HG02852 (cell line): Measurements from ENCODE around the gene MAD2L2.

Source experiments
- ATAC-seq: cut with Tn5 transposase; IDR thresholded peaks from one replicate; pipeline ENCODE4 v1.9.1; 2021; ENCODE audit warnings: mild to moderate bottlenecking, moderate library complexity; ENCODE audit not compliant: unreplicated experiment

Gene MAD2L2

DNA sequence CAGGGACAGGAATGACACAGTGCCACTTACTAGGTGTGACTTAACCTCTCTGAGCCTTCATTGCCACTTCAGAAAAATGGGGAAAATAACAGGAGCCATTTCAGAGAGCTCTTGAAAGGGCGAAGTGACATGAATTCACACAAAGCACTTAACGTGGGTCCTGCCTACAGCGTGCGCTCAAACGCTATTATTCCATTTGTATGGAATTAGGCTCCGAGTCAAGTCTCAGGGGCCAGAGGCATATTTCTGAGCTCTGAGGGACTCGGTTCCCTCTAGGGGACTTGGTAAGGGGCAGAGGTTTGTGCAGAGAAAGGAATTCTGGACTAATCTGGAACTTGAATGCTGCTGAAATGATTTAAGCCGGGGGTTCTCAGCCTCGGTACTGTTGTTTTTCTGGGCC, 24.6 kb upstream of the MAD2L2 start:
- no peak for ATAC-seq

DNA sequence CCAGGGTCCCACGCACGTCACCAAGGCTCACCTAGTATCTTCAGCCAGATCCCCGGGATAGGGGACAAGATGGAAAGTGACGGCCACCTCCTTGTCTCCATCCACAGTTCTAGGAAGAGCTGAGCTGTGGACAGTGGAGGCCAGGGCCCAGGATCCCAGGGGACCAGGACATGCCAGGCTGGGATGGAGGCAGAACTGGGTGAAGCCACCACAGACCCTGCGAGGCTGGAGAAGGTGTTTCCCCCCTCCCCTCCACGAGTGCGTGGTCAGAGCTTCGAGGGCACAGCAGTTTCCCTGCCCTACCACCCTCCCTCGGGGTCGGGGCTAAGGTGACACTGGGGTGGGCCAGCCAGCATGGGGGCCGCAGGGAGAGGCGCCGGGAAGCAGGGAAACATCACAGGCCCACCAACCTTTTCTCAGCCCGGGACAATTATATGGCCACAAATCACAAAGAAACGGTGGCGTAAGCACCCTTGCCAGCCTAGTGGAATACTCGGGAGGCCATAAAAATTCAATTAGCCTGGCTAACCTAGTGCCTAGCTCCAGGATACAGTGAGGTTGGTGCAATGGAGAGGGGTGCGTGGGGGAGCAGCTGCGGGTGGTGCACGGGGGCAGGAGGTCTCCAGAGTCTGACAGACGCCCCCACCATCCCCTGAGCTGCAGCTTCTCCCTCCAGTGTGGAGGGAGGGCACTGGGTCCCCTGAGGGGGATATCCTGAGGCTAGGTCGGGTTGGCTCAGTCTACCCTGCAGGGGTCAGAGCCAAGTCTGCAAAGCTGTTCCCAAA, 23.9 kb upstream of the MAD2L2 start:
- no peak for ATAC-seq

GRCh38 chr1:11704194-11704529, 23.2 kb upstream of the MAD2L2 start:
- no peak for ATAC-seq

DNA sequence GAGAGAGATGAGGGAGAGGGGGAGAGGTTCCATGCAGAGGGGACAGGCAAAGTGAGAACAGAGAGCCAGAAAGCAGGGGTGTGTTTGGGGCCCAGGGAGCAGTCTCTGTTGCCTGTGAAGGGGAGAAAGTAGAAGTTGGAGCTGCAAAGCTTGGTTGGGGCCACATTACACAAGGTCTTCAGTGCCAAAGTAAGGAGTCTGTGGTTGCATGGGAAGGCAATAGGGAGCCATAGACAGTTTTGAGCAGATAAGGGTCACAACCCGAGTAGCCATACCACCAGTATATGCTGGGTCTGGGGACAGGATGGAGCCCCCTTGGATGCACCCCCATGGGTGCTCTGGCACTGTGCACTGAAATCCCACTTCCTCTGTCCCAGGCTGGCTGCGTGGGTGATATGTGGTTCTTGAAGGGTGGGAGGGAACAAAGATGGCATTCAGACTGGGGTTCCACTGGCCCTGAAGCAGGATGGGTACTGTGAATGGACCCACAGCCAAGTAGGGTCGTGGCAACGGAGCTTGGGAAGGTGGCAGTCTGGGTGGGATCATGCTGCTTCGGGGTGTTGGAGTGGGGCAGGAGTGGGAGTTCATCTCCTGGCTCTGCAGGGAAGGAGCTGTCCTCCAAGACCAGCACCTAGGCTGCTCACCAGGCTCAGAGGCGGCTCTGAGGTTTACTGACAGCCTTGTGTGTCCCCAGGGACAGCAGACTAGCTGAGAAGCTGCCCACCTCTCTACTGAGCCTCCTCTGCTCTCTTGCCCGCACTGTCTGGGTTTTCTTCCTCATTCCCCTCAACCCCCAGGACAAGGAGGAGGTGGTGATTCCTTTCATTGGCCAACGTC, 22.6 kb upstream of the MAD2L2 start:
- ATAC-seq, result no peak

DNA sequence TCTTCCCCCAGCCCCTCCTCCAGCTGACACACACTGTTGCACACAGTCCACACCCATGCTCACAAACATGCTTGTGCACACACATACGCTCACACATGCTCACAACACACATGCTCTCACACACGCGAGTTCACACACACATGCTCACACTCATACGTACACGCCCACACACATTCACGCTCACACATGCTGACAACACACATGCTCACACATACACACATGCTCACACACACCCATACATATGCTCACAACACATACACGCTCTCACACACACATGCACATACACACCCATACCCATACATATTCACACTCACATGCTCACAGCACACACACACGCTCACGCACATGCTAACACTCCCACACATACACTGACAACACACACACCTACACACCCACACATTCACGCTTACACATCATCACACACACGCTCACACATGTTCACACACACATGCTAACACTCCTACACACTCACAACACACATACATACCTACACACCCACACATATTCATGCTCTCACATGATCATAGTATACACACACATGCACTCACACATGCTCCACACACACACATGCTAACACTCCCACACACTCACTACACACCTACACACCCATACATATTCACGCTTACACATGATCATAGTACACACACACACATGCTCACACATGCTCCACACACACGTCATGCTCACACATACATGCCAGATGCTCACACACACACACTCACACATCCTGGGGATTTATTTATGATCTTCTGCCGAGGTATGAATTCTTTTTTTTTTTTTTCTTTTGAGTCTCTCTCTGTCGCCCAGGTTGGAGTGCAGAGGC, 21.2 kb upstream of the MAD2L2 start:
- no peak for ATAC-seq

- no peak for ATAC-seq
Observed at GRCh38 chr1:11701551-11701961, 20.6 kb upstream of the MAD2L2 start.

DNA sequence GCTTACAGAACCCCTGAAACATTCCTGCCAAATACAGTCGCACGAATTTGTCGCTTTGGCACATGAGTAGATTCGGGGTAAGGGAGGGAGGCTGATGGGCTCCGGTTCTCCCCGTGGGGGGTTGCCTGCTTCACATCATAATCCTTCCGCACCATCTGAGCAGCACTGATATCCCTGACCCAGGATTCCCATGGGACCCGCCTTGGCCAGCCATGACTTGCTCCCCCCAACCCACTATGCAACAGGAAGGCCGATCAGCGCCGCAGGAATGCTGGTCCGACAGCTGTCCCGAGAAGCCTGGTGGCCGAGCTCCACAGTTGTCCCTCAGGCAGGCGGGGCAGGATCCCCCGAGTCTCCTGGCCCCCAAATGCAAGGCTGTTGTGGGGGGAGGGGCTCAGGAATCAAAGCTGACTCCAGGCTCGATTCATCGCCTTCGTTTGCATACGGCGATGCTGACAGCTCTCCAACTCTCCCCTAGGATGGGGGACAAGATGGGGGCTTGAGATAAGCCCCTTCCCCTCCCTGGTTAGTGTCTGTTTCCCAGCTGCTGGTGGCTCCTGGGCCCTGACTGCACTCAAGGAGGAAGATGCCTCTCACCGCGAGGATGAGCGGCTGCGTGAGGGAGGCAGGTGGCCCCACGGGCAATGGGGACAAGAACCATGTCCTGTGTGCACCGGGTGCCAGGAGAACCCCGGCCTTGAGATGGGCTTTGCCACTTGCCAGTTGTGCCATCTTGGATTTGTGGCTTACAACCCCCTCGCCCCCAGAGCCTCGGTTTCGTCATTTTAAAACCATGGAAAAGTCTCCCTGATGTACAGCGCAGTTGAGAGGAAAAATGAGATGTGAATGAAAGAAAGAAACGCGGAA, 19.9 kb upstream of the MAD2L2 start:
- ATAC-seq, result no peak

- ATAC-seq, result no peak
Observed at GRCh38 chr1:11697893-11698210, 16.9 kb upstream of the MAD2L2 start.

DNA sequence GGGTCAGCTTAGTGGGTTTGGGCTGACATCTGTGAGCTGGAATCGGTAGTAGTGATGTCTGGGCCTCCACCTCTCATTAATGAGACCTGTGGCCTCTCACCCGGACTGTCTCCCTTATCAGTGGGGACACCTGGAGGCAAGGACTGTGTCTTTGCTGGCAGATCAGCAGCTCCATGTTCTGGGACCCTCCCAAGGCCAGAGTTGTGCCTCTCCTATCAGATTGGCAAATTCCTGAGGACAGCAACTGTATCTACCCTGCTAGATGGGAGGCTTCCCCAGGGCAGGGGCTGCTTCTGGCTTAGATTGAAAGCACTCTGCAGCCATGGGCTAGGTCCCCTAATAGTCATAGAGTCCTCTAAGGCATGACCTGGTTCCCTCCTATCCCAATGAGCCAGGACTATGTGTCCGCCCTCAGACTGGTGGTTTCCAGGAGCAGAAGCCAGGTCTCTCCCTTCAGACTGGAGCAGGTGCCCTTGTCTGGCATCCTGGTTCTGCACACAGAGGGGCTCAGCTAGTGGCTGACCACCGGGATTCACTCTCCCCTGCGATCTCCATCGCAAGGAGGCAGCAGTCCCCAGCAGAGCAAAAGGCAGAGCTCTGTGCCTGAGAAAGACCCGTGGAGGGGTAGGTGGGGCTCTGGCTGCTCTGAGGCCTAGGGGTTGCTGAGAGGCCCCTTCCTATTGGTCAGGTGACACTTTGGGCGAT, 16.4 kb upstream of the MAD2L2 start:
- ATAC-seq, result no peak

GRCh38 chr1:11695861-11696260, 14.9 kb upstream of the MAD2L2 start:
- no peak for ATAC-seq

- ATAC-seq, result no peak
Observed at GRCh38 chr1:11693917-11694316, 13.0 kb upstream of the MAD2L2 start.

DNA sequence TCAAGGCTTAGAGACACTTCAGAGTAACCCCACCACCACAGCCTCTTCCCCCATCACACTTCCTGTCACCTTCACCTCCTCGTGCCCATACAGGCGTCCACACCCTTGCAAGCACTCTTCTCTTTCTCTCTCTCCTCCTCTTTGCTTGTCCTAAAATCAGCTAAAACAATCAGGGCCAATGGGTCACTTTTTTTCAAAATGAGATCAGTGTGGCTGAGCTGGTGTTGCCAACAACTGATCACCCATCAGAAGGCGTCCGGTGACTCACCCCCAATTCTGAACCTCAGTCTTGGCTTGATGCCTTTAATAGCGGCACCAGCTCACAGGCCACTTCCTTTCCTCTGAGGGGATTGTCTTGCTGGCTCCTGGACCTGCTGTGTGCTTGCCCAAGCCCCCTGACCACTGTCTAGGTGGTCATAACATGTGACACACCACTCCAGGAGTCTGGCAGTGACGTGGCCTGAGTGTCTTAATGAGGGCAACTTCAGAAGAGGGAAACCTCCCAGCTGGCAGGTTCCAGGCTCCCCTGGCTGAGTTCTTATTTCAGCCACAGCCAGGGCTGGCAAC, 12.2 kb upstream of the MAD2L2 start:
- no peak for ATAC-seq

- no peak for ATAC-seq
Observed at GRCh38 chr1:11691928-11692711, 11.2 kb upstream of the MAD2L2 start.

DNA sequence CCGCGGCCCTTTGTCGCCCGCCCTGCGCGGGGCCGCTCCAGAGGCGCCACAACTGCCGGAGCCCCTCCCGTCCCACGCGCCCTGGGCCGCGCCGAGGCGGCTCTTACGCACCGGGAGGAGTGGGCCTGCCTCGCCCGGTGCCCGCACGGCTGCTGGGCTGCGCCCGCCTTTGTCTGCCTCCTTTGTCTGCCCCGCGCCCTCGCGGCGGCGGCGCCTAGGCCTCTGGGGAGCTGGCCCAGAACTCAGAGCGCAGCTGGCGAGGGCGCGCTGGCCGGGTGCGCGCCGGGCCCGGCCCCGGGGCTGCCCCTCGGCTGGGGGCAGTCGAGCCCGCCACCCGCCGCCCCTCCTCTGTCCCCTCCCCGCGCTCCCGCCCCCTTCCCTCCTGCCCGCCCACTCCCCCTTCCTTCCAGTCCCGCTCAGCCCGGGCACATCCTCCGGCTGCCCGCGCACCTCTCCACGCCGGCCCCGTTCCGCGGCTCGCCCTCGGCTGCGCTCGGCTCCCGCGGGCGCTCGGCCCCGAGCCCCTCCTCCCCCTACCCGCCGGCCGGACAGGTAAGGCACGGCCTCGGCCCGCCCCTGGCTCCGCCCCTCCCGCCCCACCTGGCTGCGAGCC, 10.5 kb upstream of the MAD2L2 start, which contains the start of gene DRAXIN:
Gene DRAXIN, plus strand, starts transcription at position 409 of the 613 bp plus-strand sequence. CDS start 14,549 bp downstream, outside the sequence.
- no peak for ATAC-seq

GRCh38 chr1:11690397-11691301, 9.7 kb upstream of the MAD2L2 start:
- ATAC-seq, result no peak

- no peak for ATAC-seq
Observed at GRCh38 chr1:11688506-11688905, 7.6 kb upstream of the MAD2L2 start.

DNA sequence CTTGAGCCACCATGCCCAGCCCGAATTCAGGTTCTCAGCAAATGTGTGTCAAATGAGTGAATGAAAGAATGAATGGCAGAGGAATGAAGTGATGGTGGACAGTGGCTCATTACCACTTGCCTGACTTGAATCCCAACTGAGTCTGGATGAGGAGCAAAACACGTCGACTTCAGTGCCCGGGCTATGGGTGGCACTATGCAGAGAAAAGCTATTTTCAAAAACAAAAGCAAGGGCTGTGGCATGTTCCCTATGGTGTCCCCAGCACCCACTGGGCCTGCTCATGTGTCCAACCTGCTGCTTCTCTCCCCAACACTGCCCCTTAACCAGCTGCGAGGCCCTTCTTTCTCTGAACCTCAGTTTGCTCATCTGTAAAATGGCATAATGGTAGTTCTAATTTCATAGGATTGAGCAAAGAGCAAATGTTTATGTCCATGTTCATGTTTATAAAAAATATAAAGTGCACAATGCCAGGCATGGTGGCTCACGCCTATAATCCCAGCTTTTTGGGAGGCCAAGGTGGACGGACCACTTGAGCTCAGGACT, 4.3 kb upstream of the MAD2L2 start:
- ATAC-seq, result no peak
